Stimulated activated CD4-positive, alpha-beta T cell treated with anti-CD3 and anti-CD28 coated beads, TNF-alpha, amount 100 ng/mL, for 24 hours (primary cell): ENCODE data around the gene LONP2.
"Not testable (repeated sequence)": the region's sequence is repeated elsewhere in the genome, so short reads cannot be mapped to it uniquely, and the experiment has no call there.

Experiments
- DNase-seq, 3 experiments: peaks; one replicate each; pipeline ENCODE4 v3.0.0-alpha.2; 2020; ENCODE audit warnings: low read depth in 3 of 3

LONP2 gene

GRCh38 chr16:48287239-48287638 is 43.1 kb downstream of the LONP2 start:
- DNase-seq, result no peak

GRCh38 chr16:48291303-48291702 is 47.2 kb downstream of the LONP2 start:
- no peak for DNase-seq

DNA sequence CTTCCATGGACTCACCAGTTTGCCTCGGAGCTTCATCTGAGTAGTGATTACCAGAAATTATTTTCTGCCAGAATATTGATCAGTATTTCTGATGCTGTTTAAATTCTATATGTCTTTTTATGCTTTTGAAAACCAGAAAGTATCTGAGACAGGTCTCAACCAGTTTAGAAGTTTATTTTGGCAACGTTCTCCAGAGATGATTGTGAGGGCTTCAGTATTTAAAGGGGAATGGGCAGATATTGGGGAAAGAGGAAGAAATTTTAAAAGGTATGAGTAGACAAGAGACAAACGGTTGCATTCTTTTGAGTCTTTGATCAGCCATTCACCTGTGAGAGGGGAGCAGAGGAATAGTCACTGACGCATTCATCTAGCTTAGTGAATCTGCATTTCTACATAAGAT is 47.7 kb downstream of the LONP2 start:
- DNase-seq, result no peak

- no peak for DNase-seq
These were observed 48.4 kb downstream of the LONP2 start for GRCh38 chr16:48292452-48292851.

GRCh38 chr16:48294724-48295123 is 50.6 kb downstream of the LONP2 start:
- no peak for DNase-seq

DNA sequence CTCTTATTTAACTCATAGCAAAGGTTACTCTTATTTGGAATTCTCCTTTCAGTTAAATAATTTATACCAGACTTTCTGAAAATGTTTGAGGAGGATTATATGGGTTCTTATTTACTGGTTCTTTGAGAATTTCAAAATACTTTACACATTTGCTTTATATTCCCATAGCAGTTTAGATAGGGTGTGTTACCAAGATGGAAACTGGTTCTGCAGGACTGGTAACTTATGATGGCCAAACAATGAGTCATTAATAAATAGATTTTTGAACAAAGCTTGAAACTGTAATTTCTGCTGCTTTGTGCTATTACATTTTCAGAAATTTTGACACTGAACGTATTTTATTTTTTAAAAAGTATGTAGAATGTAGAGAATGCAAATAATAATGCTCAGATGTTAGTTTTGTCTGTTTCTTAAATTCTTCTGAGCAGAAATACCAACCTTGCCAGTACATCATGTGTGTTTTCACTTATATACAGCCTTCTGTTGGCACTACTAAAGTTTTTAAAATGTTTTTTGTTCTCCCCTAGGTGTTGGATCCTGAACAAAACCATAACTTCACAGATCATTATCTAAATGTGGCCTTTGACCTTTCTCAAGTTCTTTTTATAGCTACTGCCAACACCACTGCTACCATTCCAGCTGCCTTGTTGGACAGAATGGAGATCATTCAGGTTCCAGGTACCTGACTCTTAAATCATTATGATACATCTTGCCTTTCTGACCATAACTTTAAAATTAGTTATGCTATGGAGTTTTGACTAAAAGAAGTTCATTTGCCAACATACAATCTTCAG is 51.6 kb downstream of the LONP2 start:
- DNase-seq, result no peak

GRCh38 chr16:48299471-48299870 is 55.4 kb downstream of the LONP2 start:
- no peak for DNase-seq

DNA sequence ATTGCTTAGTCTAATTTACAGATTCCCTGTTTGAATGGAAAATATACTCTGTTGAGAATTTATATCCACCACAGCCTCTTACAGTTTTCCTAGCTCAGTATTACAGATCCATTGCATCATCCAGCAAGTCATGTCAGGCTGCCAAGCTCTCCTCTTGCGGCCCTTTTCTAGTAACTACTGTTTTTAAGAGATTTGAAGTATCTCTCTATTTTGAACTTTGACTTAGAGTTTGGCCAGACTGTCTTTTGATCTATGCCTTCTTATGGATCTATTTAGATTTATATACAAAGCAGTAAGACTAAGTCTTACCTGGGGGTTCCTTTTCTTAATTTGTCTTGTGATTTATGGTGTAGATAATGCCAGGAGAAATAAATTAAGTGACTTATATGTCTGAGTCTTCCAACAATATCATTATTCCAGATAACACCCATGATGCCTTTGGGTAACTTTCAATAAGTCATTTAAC is 56.3 kb downstream of the LONP2 start:
- no peak for DNase-seq

DNA sequence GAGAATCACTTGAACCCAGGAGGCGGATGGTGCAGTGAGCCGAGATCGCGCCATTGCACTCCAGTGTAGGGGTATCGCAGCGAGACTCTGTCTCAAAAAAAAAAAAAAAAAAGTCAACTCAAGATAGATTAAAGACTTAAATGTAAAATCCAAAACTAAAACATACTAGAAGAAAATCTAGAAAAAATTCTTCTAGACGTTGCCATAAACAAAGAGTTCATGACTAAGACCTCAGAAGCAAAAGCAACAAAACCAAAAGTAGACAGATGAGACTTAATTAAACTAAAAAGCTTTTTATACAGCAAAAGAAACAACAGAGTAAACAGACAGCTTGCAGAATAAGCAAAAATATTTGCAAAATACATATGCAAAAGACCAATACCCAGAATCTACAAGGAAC is 64.4 kb downstream of the LONP2 start:
- DNase-seq, result no peak

DNA sequence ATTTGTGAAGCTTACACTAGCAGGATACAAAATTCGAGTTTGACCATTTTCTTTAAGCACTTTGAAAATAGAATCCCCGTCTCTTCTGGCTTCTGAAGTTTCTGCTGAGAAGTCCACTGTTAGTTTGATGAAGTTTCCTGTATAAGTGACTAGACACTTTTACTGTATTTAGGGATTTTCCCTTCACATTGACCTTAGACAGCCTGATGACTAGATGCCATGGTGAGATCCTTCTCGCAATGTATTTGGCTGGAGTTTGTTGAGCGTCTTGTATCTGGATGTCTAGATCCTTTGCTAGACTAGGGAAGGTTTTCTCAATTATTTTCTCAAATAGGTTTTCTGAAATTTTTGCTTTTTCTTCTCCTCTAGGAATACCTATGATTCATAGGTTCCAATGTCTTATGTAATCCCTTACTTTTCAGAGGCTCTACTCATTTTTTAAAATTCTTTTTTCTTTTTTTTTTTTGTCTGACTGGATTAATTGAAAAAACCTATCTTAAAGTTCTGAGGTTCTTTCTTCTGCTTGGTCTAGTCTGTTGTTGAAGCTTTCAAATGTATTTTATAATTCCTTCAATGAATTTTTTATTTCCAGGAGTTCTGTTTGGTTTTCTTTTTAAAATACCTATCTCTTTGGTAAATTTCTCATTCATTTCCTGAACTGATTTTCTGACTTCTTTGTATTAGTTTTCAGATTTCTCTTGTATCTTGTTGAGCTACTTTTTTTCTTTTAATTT is 67.0 kb downstream of the LONP2 start:
- DNase-seq, result no peak

- DNase-seq, result not testable (repeated sequence)
These were observed 69.8 kb downstream of the LONP2 start for GRCh38 chr16:48313905-48314304.

DNA sequence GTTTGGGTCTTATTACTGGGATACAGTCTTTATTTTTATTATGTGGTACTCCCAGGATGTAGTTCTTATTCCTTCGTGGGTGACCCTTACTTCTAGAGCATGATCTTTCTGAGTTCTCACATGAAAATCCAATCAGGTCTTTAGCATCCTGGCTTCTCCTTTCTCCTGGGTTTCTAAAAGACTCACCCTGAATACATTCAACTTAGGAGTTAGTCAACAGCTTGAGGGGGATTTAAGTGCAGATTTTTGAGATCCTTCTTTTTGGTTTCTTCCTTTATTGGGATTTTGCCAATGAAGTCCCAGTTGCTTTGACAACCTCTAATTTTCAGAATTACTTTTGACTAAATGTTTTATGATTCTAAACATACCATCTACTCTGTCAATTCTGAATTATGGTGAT is 72.9 kb downstream of the LONP2 start:
- no peak for DNase-seq

- no peak for DNase-seq
These were observed 73.7 kb downstream of the LONP2 start for GRCh38 chr16:48317614-48318315.

GRCh38 chr16:48318630-48319029 is 74.5 kb downstream of the LONP2 start:
- no peak for DNase-seq

DNA sequence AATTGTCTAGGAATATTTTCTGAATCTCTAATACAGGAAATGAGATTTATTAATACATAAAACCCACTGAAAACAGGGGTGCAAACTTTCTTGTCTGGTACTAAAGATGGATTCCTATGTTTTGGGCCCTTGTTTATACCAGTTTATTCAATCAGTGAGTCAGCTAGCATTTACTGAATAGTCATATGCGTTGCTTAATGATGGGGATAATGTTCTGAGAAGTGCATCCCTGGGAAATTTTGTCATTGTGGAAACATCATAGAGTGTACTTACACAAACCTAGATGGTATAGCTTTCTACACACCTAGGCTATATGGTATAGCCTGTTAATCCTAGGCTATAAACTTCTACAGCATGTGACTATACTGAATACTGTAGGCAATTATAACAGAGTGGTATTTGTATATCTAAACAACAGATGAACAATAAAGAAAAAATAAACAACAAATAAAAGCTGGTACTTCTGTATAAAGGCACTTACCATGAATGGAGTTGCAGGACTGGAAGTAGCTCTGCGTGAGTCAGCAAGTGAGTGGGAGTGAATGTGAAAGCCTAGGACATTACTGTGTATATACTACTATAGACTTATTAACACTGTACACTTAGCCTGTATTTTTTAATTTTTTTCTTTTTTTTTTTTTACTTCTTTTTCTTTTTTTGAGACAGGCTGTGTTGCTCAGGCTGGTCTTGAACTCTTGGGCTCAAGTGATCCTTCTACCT is 77.4 kb downstream of the LONP2 start:
- no peak for DNase-seq

GRCh38 chr16:48323783-48324775 is 80.0 kb downstream of the LONP2 start:
- DNase-seq, result no peak

DNA sequence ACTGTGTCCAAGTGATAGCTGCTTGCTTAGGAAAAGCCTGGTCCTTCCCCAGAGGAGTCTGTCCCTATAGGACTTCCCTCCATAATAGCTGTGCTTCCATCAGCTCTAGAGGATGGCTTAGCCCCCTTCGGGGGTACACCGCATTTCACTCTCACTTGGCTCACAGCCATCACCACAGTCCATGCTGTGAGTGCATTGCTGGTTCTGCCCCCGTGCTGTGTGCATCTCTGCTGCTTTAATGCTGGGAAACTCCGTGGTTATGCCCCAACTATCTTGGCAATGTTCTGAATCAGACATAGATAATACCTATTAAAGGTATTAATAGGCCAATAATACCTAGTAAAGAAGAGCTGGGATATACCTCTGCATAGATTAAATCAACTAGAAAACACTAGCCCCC is 82.8 kb downstream of the LONP2 start:
- DNase-seq, result no peak

DNA sequence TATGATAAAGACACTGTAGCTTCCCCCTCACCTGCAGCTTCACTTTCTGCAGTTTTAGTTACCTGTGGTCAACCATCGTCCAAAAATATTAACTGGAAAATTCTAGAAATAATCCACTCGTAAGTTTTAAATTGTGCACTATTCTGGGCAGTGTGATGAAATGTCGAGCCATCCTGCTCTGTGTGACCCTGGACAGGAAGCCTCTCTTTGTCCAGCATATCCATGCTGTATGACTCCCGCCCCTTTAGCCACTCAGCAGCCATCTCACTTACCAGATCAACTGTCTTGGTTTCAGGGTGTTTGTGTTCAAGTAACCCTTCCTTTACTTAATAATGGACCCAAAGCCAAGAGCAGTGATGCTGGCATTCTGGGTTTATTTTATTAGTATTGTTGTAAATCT is 85.0 kb downstream of the LONP2 start:
- DNase-seq, result no peak

- DNase-seq, result no peak
These were observed 86.2 kb downstream of the LONP2 start for GRCh38 chr16:48330189-48330840.

DNA sequence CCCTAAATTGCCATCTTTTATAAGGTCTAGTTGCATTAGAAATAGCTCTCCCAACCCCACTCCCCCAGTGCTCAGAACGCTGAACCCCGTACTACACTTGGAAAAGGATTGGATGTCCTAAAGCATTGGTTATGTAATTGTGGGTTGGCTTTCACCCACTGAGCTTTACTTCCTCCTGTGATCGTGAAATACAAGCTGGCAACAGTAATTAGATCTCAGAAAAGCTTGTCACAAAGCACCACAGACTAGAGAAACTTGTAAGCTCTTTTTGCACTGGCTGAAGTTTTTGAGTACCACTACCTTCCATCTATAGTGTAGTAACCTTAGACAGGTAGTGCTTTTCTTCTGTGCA is 86.7 kb downstream of the LONP2 start:
- no peak for DNase-seq
